ENCODE data around the gene POLR2H.

- TF ChIP-seq CTCF (IDR thresholded peaks at IDR 0.05) (no peak), POLR2A (IDR thresholded peaks at IDR 0.05) (no peak)
Measured at GRCh38 chr3:184316792-184317191, 44.7 kb upstream of the POLR2H start.
